H1 (cell line): ENCODE data around the gene SELPLG. TPM values are rescaled to one million over a fixed set of nuclear protein-coding genes. Genes with fewer than 3 reads are reported as not detected.

Experiments used
- BCL11A ChIP-seq, 2 experiments: IDR thresholded peaks; one replicate each; pipeline ENCODE4 v1.6.1; 2011; ENCODE audit warnings: low read depth in 2 of 2, low read length in 2 of 2, mild to moderate bottlenecking in 2 of 2
- CBX8 ChIP-seq: fragments of 300-800, 300-1000 bp; sonication (generic); IDR thresholded peaks from 2 replicates; pipeline ENCODE4 v1.7.1; 2016; ENCODE audit warnings: low read depth, low read length, borderline replicate concordance
- CHD7 ChIP-seq: fragments of 300-600 bp; sonication (generic); IDR thresholded peaks from 2 replicates; pipeline ENCODE4 v1.7.1; 2012; ENCODE audit warnings: low read length, moderate library complexity, mild to moderate bottlenecking, inconsistent platforms; ENCODE audit not compliant: insufficient replicate concordance
- CREB1 ChIP-seq: IDR thresholded peaks from 2 replicates; pipeline ENCODE4 v1.6.1; 2012; ENCODE audit warnings: inconsistent platforms
- KDM5A ChIP-seq: fragments of 200-600 bp; IDR thresholded peaks from 2 replicates; pipeline ENCODE4 v1.7.1; 2012; ENCODE audit warnings: mild to moderate bottlenecking, low read length, inconsistent platforms, mixed read lengths
- MAX ChIP-seq: IDR thresholded peaks from 2 replicates; pipeline ENCODE4 v1.6.1; 2012; ENCODE audit warnings: inconsistent platforms
- NANOG ChIP-seq: IDR thresholded peaks from 2 replicates; pipeline ENCODE4 v1.6.1; 2011; ENCODE audit warnings: low read length, low read depth, mild to moderate bottlenecking, inconsistent platforms; ENCODE audit not compliant: insufficient read depth, poor library complexity, severe bottlenecking
- RNF2 ChIP-seq: fragments of 200-900, 300-1000 bp; sonication (generic); IDR thresholded peaks from 2 replicates; pipeline ENCODE4 v1.7.1; 2016; ENCODE audit warnings: borderline replicate concordance, low read depth, mild to moderate bottlenecking, antibody characterized with exemption, low read length; ENCODE audit not compliant: poor library complexity, severe bottlenecking; ENCODE audit errors: missing control alignments
- SIRT6 ChIP-seq: IDR thresholded peaks from one replicate; pipeline ENCODE4 v1.7.1; 2012; ENCODE audit warnings: low read length, inconsistent platforms
- SP1 ChIP-seq: IDR thresholded peaks from 2 replicates; pipeline ENCODE4 v1.6.1; 2011; ENCODE audit warnings: low read depth, low read length
- TEAD4 ChIP-seq: IDR thresholded peaks from 2 replicates; pipeline ENCODE4 v1.6.1; 2012; ENCODE audit warnings: low read depth, low read length, inconsistent platforms, mixed read lengths
- polyA plus RNA-seq, 7 experiments: library from polyadenylated mRNA; depleted of rRNA in 3 of 7; stranded (reverse) in 5 of 7; unstranded in 2 of 7; fragments of >200 nt in 5 of 7; fragments of 200-250 nt in 2 of 7; gene quantifications; 1 replicate in 5 of 7; 2 replicates in 1 of 7; 4 replicates in 1 of 7; pipeline versions ENCODE4 v1.2.1 to v1.2.3, GENCODE V29; 2011 to 2013; ENCODE audit warnings: missing spikeins in 2 of 7, mixed read lengths in 2 of 7
- total RNA-seq: library from RNA; stranded (reverse); fragmentation: NEBNext Ultra II Directional; extraction: Animal tissue kit (Norgen Biotek cat#: 25700); gene quantifications from 2 replicates; pipeline ENCODE4 v1.2.1, GENCODE V29; 2021

SELPLG gene
- total and polyA plus RNA-seq, 2 of the 8 experiments (the other 6 are each of a cell fraction or from before 2014, with no cell fraction given) = 0.18 TPM; not detected in 1

- TF ChIP-seq SIRT6 = no peak
- TF ChIP-seq CHD7 = no peak
- TF ChIP-seq CREB1 = no peak
- no peak for TF ChIP-seq NANOG
- TF ChIP-seq RNF2 = no peak
- no peak for TF ChIP-seq KDM5A
- no peak for TF ChIP-seq SP1
- TF ChIP-seq CBX8 = no peak
- no peak for TF ChIP-seq TEAD4
- TF ChIP-seq BCL11A (IDR thresholded peaks at IDR 0.05; ENCODE audit: low read depth in 2 of 2, low read length in 2 of 2) = no peak
- TF ChIP-seq MAX = no peak
These were observed 29.8 kb upstream of the SELPLG start (continued) for GRCh38 chr12:108663324-108664015.
